22Rv1 (cell line): ENCODE results near the gene AMZ1.

ENCODE experiments used
- H3K27ac ChIP-seq: fragments of 450-650 bp; 2 replicates; pipeline ENCODE4 v1.5.1; 2017
- ZFX ChIP-seq: fragments of 450-650 bp; IDR thresholded peaks from 2 replicates; pipeline ENCODE4 v1.6.1; 2017; ENCODE audit warnings: antibody characterized with exemption, borderline replicate concordance
- TF ChIP-seq, protein P1 (sequence below): fragments of 450-650 bp; IDR thresholded peaks from 2 replicates; pipeline ENCODE4 v1.5.1; 2017; ENCODE audit warnings: mild to moderate bottlenecking

The AMZ1 gene

DNA sequence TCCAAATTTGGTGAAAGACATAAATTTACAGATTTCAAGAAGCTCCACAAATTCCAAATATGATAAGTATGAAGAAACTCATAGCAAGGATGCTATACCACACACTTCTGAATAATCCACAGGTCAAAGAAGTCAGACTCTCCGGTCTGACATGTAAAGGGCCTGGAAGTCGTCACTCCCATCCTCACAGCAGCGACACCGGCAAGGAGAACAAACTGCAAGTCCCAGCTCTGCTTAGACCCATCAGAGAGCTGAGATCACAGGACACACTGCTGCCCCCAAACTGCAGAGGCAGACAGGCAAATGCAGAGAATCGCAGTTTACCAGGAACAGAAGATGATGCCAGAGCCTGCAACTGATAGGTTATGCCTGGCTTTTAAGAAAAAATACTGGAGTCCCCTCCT, 62.0 kb downstream of the AMZ1 start:
- H3K27ac ChIP-seq = no peak overlapping the region

DNA sequence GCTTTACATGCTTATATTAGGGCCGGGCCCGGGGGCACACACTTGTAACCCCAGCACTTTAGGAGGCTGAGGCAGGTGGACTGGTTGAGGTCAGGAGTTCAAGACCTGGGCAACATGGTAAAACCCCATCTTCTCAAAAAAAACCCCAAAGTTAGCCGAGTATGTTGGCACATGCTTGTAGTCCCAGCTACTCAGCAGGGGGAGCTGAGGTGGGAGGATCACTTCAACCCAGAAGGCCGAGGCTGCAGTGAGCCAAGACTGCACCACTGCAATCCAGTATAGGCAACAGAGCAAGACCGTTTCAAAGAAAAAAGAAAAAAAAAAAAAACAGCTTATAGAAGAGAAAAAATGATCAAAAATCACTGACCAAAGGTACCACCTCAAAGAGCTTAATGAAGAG, 63.1 kb downstream of the AMZ1 start:
- no peak for TF ChIP-seq ZFX
- TF ChIP-seq, protein P1, sequence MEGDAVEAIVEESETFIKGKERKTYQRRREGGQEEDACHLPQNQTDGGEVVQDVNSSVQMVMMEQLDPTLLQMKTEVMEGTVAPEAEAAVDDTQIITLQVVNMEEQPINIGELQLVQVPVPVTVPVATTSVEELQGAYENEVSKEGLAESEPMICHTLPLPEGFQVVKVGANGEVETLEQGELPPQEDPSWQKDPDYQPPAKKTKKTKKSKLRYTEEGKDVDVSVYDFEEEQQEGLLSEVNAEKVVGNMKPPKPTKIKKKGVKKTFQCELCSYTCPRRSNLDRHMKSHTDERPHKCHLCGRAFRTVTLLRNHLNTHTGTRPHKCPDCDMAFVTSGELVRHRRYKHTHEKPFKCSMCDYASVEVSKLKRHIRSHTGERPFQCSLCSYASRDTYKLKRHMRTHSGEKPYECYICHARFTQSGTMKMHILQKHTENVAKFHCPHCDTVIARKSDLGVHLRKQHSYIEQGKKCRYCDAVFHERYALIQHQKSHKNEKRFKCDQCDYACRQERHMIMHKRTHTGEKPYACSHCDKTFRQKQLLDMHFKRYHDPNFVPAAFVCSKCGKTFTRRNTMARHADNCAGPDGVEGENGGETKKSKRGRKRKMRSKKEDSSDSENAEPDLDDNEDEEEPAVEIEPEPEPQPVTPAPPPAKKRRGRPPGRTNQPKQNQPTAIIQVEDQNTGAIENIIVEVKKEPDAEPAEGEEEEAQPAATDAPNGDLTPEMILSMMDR = no peak
- no peak overlapping the region for H3K27ac ChIP-seq

More for the DNA sequence above, 62.0 kb downstream of the AMZ1 start:
- no peak for TF ChIP-seq ZFX
- TF ChIP-seq, protein P1 = no peak

DNA sequence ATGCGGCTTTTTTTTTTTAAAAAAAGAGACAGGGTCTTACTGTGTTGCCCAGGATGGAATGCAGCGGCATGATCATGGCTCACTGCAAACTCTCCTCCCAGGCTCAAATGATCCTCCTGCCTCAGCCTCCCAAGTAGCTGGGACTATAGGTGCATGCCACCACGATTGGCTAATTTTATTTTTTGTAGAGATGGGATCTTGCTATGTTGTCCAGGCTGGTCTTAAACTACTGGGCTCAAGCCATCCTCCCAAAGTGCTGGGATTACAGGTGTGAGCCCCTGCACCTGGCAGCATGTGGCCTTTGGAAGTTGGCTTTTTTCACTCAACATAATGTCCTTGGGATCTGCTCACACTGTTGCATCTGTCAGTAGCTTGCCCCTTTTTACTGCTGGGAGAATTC, 65.1 kb downstream of the AMZ1 start:
- H3K27ac ChIP-seq = no peak overlapping the region
- no peak for TF ChIP-seq ZFX
- TF ChIP-seq, protein P1 = no peak

- no peak overlapping the region for H3K27ac ChIP-seq
- TF ChIP-seq ZFX = no peak
Measured at GRCh38 chr7:2754086-2754485, 66.1 kb downstream of the AMZ1 start.

DNA sequence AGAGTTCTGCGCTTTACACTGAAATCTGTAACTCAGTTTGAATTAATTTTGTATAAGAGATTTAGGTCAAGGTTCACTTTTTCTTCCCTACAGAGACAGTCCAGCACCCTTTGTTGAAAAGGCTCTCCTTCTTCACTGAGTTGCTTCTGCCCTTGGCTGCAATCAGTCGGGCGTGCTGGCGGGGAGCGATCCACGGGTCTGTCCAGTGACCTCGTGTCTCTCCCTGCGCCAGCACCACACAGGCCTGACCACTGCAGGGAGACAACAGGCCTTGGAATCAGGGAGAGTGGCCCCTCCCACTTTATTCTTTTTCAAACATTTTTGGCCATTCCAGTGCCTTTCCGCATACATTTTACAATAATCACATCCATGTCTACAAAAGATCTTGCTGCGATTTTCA, 66.9 kb downstream of the AMZ1 start:
- TF ChIP-seq, protein P1 = no peak
- TF ChIP-seq ZFX = no peak
- H3K27ac ChIP-seq = no peak overlapping the region

DNA sequence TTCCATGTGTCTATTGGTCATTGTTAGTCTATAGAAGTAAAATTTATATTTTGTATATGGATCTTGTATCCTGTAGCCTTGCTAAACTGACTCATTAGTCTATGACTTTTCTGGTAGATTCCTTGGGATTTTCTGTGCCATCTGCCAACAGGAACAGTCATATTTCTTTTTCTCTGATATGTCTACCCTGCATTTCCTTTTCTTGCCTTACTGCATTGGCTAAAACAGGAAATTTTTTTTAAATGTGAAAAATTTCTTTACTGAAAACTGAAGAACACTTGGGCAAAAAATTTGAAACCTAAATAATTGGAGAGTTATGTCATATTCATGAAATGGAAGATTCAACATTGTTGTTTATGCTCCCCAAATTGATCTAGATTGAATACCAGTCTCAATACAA, 67.5 kb downstream of the AMZ1 start:
- TF ChIP-seq, protein P1 = no peak
- H3K27ac ChIP-seq = no peak overlapping the region

GRCh38 chr7:2757361-2757903, 69.4 kb downstream of the AMZ1 start:
- H3K27ac ChIP-seq = peak overlapping the region; percentile 47
- TF ChIP-seq ZFX = no peak
- TF ChIP-seq, protein P1 = no peak
